Measurements from ENCODE around the gene HGF. TPM values are rescaled to one million over a fixed set of nuclear protein-coding genes. Genes with fewer than 3 reads are reported as not detected.

Gene HGF
- total RNA-seq, 2 experiments from 2014 or later = not detected

GRCh38 chr7:81751619-81752317 lies 18.1 kb downstream of the HGF start:
- intact Hi-C loops (cut with micrococcal nuclease; ENCODE audit: unreplicated experiment) = no loop called here
- Histone ChIP-seq H4K20me1 (ENCODE audit: insufficient read depth, low read length) (no peaks in the 10 kb centered on the region), H3K36me3 (ENCODE audit: insufficient read depth, low read length) (no peaks in the 10 kb centered on the region), H3K4me2 (ENCODE audit: low read length) (no peak overlapping the region), H3K4me3 (ENCODE audit: low read depth, low read length, poor library complexity, severe bottlenecking) (no peak overlapping the region), H3K27ac (ENCODE audit: low read depth, low read length, poor library complexity, severe bottlenecking) (no peak overlapping the region), H3K4me1 (ENCODE audit: insufficient read depth, low read length, poor library complexity, severe bottlenecking) (no peaks in the 10 kb centered on the region), H3K9me2 (ENCODE audit: insufficient read depth, low read length) (no peaks in the 10 kb centered on the region), H3K9me3 (ENCODE audit: low read length) (no peaks in the 10 kb centered on the region), H2AFZ (ENCODE audit: low read length) (no peak overlapping the region), H3K79me2 (ENCODE audit: insufficient read depth, low read depth, low read length) (no peaks in the 10 kb centered on the region)
- ChIA-PET POLR2A (no interaction called here), CTCF (ENCODE audit: unreplicated experiment) (no interaction called here)
- no peak for DNase-seq (ENCODE audit: low spot score)
- TF ChIP-seq CTCF (conservative IDR thresholded peaks at IDR 0.05; ENCODE audit: low read length) (no peak), EZH2phosphoT487 (IDR thresholded peaks at IDR 0.05; ENCODE audit: borderline replicate concordance, low read depth, low read length) (no peak)
- BruUV-seq (replicated peaks) = no TSS peak

- no peak overlapping the region for H3K4me2 ChIP-seq (ENCODE audit: low read length)
- no peaks in the 10 kb centered on the region for H3K4me1 ChIP-seq (ENCODE audit: insufficient read depth, low read length, poor library complexity, severe bottlenecking)
- no peak overlapping the region for H3K4me3 ChIP-seq (ENCODE audit: low read depth, low read length, poor library complexity, severe bottlenecking)
- H3K79me2 ChIP-seq (ENCODE audit: insufficient read depth, low read depth, low read length) = no peaks in the 10 kb centered on the region
- no peaks in the 10 kb centered on the region for H3K9me2 ChIP-seq (ENCODE audit: insufficient read depth, low read length)
- no peaks in the 10 kb centered on the region for H4K20me1 ChIP-seq (ENCODE audit: insufficient read depth, low read length)
- ChIA-PET POLR2A (interaction anchor here (0.6 to 1.5 kb wide), 3 partner anchors 10 to 33 kb away, joined by 3 to 5 read pairs (median 3); no protein-coding TSS in a partner anchor), CTCF (ENCODE audit: unreplicated experiment) (no interaction called here)
- H3K27ac ChIP-seq (ENCODE audit: low read depth, low read length, poor library complexity, severe bottlenecking) = no peak overlapping the region
- H3K36me3 ChIP-seq (ENCODE audit: insufficient read depth, low read length) = no peaks in the 10 kb centered on the region
- BruUV-seq (replicated peaks) = no TSS peak
- H3K9me3 ChIP-seq (ENCODE audit: low read length) = no peaks in the 10 kb centered on the region
- H2AFZ ChIP-seq (ENCODE audit: low read length) = no peak overlapping the region
- no peak for DNase-seq (ENCODE audit: low spot score)
- TF ChIP-seq CTCF (conservative IDR thresholded peaks at IDR 0.05; ENCODE audit: low read length) (no peak), EZH2phosphoT487 (IDR thresholded peaks at IDR 0.05; ENCODE audit: borderline replicate concordance, low read depth, low read length) (no peak)
- intact Hi-C loops (cut with micrococcal nuclease; ENCODE audit: unreplicated experiment) = no loop called here
Observed at GRCh38 chr7:81745637-81746036, 24.2 kb downstream of the HGF start.

- ChIA-PET POLR2A (interaction anchor here (0.6 to 0.9 kb wide), 3 partner anchors 9 to 334 kb away, joined by 3 to 5 read pairs (median 4); no protein-coding TSS in a partner anchor), CTCF (ENCODE audit: unreplicated experiment) (no interaction called here)
- no peak overlapping the region for H3K4me3 ChIP-seq (ENCODE audit: low read depth, low read length, poor library complexity, severe bottlenecking)
- no peaks in the 10 kb centered on the region for H3K79me2 ChIP-seq (ENCODE audit: insufficient read depth, low read depth, low read length)
- no peaks in the 10 kb centered on the region for H3K9me2 ChIP-seq (ENCODE audit: insufficient read depth, low read length)
- H4K20me1 ChIP-seq (ENCODE audit: insufficient read depth, low read length) = no peaks in the 10 kb centered on the region
- no TSS peak for BruUV-seq (replicated peaks)
- no peak for DNase-seq (ENCODE audit: low spot score)
- no peaks in the 10 kb centered on the region for H3K4me1 ChIP-seq (ENCODE audit: insufficient read depth, low read length, poor library complexity, severe bottlenecking)
- intact Hi-C loops (cut with micrococcal nuclease; ENCODE audit: unreplicated experiment) = no loop called here
- TF ChIP-seq EZH2phosphoT487 (IDR thresholded peaks at IDR 0.05; ENCODE audit: borderline replicate concordance, low read depth, low read length) (no peak), CTCF (conservative IDR thresholded peaks at IDR 0.05; ENCODE audit: low read length) (no peak)
- no peak overlapping the region for H2AFZ ChIP-seq (ENCODE audit: low read length)
- no peak overlapping the region for H3K4me2 ChIP-seq (ENCODE audit: low read length)
- no peak overlapping the region for H3K27ac ChIP-seq (ENCODE audit: low read depth, low read length, poor library complexity, severe bottlenecking)
- H3K36me3 ChIP-seq (ENCODE audit: insufficient read depth, low read length) = no peaks in the 10 kb centered on the region
- H3K9me3 ChIP-seq (ENCODE audit: low read length) = no peaks in the 10 kb centered on the region
Observed at GRCh38 chr7:81744389-81744788, 25.5 kb downstream of the HGF start.
